IPS-15b (cell line): Measurements from ENCODE around the gene NEK11.

Experiments used
- H3K27me3 ChIP-seq: one replicate; pipeline ENCODE4 v1.6.1; 2013; ENCODE audit warnings: low read length; ENCODE audit not compliant: control insufficient read depth, insufficient read depth
- H3K36me3 ChIP-seq: one replicate; pipeline ENCODE4 v1.6.1; 2013; ENCODE audit warnings: low read length; ENCODE audit not compliant: control insufficient read depth, insufficient read depth
- H3K4me1 ChIP-seq: one replicate; pipeline ENCODE4 v1.6.1; 2013; ENCODE audit warnings: mild to moderate bottlenecking, low read length; ENCODE audit not compliant: control insufficient read depth, insufficient read depth
- H3K4me3 ChIP-seq: one replicate; pipeline ENCODE4 v1.5.1; 2013; ENCODE audit warnings: low read depth, low read length
- H3K9ac ChIP-seq: one replicate; pipeline ENCODE4 v1.6.1; 2013; ENCODE audit warnings: low read depth, mild to moderate bottlenecking, low read length
- H3K9me3 ChIP-seq: one replicate; pipeline ENCODE4 v1.6.1; 2013; ENCODE audit warnings: mild to moderate bottlenecking, low read length; ENCODE audit not compliant: control insufficient read depth, insufficient read depth

Gene NEK11

GRCh38 chr3:131026321-131027151 lies at the start of gene NEK11, which contains the start of gene ASTE1:
NEK11 (plus strand) TSS chr3:131026877; CDS start chr3:131029709, 2,832 bp downstream.
ASTE1 (minus strand) TSS chr3:131026825; CDS start chr3:131025306, 1,519 bp downstream.
- Histone ChIP-seq H3K9ac (peak within 1 kb of the TSS; percentile 57), H3K27me3 (no peaks in the 10 kb centered on the region), H3K36me3 (no peaks in the 10 kb centered on the region), H3K4me1 (no peaks in the 10 kb centered on the region), H3K4me3 (peak within 1 kb of the TSS; percentile 95), H3K9me3 (no peaks in the 10 kb centered on the region)

GRCh38 chr3:130979117-130979516 lies 47.6 kb upstream of the NEK11 start:
- Histone ChIP-seq H3K4me3 (no peak overlapping the region), H3K36me3 (no peaks in the 10 kb centered on the region), H3K4me1 (no peaks in the 10 kb centered on the region), H3K27me3 (no peaks in the 10 kb centered on the region), H3K9me3 (no peaks in the 10 kb centered on the region), H3K9ac (no peak overlapping the region)

GRCh38 chr3:130981469-130981868 lies 45.2 kb upstream of the NEK11 start:
- Histone ChIP-seq H3K4me1 (no peaks in the 10 kb centered on the region), H3K4me3 (no peak overlapping the region), H3K36me3 (no peaks in the 10 kb centered on the region), H3K9ac (no peak overlapping the region), H3K27me3 (no peaks in the 10 kb centered on the region), H3K9me3 (no peaks in the 10 kb centered on the region)

- Histone ChIP-seq H3K9me3 (no peaks in the 10 kb centered on the region), H3K4me3 (no peak overlapping the region), H3K36me3 (peaks cover 3% of the 10 kb centered on the region), H3K27me3 (no peaks in the 10 kb centered on the region), H3K4me1 (no peaks in the 10 kb centered on the region), H3K9ac (no peak overlapping the region)
These were observed 36.4 kb upstream of the NEK11 start for GRCh38 chr3:130990282-130990681.

GRCh38 chr3:130991126-130991525 lies 35.6 kb upstream of the NEK11 start:
- Histone ChIP-seq H3K4me3 (no peak overlapping the region), H3K27me3 (no peaks in the 10 kb centered on the region), H3K9ac (no peak overlapping the region), H3K9me3 (no peaks in the 10 kb centered on the region), H3K36me3 (peaks cover 3% of the 10 kb centered on the region), H3K4me1 (no peaks in the 10 kb centered on the region)

GRCh38 chr3:130992344-130992743 lies 34.3 kb upstream of the NEK11 start:
- no peaks in the 10 kb centered on the region for H3K4me1 ChIP-seq
- no peaks in the 10 kb centered on the region for H3K9me3 ChIP-seq
- peaks cover 3% of the 10 kb centered on the region for H3K36me3 ChIP-seq
- no peak overlapping the region for H3K9ac ChIP-seq
- no peaks in the 10 kb centered on the region for H3K27me3 ChIP-seq
- no peak overlapping the region for H3K4me3 ChIP-seq

- Histone ChIP-seq H3K36me3 (no peaks in the 10 kb centered on the region), H3K4me3 (no peak overlapping the region), H3K4me1 (no peaks in the 10 kb centered on the region), H3K9me3 (no peaks in the 10 kb centered on the region), H3K27me3 (no peaks in the 10 kb centered on the region), H3K9ac (no peak overlapping the region)
These were observed 29.4 kb upstream of the NEK11 start for GRCh38 chr3:130997289-130997688.

GRCh38 chr3:131001071-131001470 lies 25.6 kb upstream of the NEK11 start:
- Histone ChIP-seq H3K36me3 (no peaks in the 10 kb centered on the region), H3K9me3 (no peaks in the 10 kb centered on the region), H3K27me3 (no peaks in the 10 kb centered on the region)

GRCh38 chr3:131004603-131005002 lies 22.1 kb upstream of the NEK11 start:
- H3K36me3 ChIP-seq: no peaks in the 10 kb centered on the region

More at GRCh38 chr3:131001071-131001470, 25.6 kb upstream of the NEK11 start:
- H3K4me3 ChIP-seq: no peak overlapping the region
- no peak overlapping the region for H3K9ac ChIP-seq
- H3K4me1 ChIP-seq: no peaks in the 10 kb centered on the region

GRCh38 chr3:131007256-131007655 lies 19.4 kb upstream of the NEK11 start:
- no peak overlapping the region for H3K9ac ChIP-seq
- no peaks in the 10 kb centered on the region for H3K9me3 ChIP-seq
- no peaks in the 10 kb centered on the region for H3K4me1 ChIP-seq
- H3K27me3 ChIP-seq: no peaks in the 10 kb centered on the region
- no peaks in the 10 kb centered on the region for H3K36me3 ChIP-seq
- no peak overlapping the region for H3K4me3 ChIP-seq

More at GRCh38 chr3:131004603-131005002, 22.1 kb upstream of the NEK11 start:
- no peaks in the 10 kb centered on the region for H3K27me3 ChIP-seq
- H3K9ac ChIP-seq: no peak overlapping the region
- no peaks in the 10 kb centered on the region for H3K9me3 ChIP-seq
- H3K4me1 ChIP-seq: no peaks in the 10 kb centered on the region
- H3K4me3 ChIP-seq: no peak overlapping the region

GRCh38 chr3:131007782-131008181 lies 18.9 kb upstream of the NEK11 start:
- no peaks in the 10 kb centered on the region for H3K27me3 ChIP-seq
- H3K4me1 ChIP-seq: no peaks in the 10 kb centered on the region
- H3K9ac ChIP-seq: no peak overlapping the region
- no peak overlapping the region for H3K4me3 ChIP-seq
- no peaks in the 10 kb centered on the region for H3K9me3 ChIP-seq
- no peaks in the 10 kb centered on the region for H3K36me3 ChIP-seq

- H3K36me3 ChIP-seq: no peaks in the 10 kb centered on the region
- H3K9me3 ChIP-seq: no peaks in the 10 kb centered on the region
- no peaks in the 10 kb centered on the region for H3K4me1 ChIP-seq
- H3K9ac ChIP-seq: no peak overlapping the region
- H3K27me3 ChIP-seq: no peaks in the 10 kb centered on the region
- no peak overlapping the region for H3K4me3 ChIP-seq
These were observed 18.4 kb upstream of the NEK11 start for GRCh38 chr3:131008326-131008725.
